Adipocyte (in vitro differentiated cells): ENCODE measurements around the gene KCNJ11.

Experiments
- DNase-seq: peaks from one replicate; pipeline ENCODE4 v3.0.0-alpha.2; 2015; ENCODE audit warnings: low read depth
- H3K27me3 ChIP-seq: replicated peaks from 2 replicates; pipeline ENCODE4 v1.7.0; 2013; ENCODE audit warnings: mild to moderate bottlenecking, low read length, moderate library complexity; ENCODE audit not compliant: control insufficient read depth, insufficient read depth
- H3K36me3 ChIP-seq: 2 replicates; pipeline ENCODE4 v1.7.0; 2013; ENCODE audit warnings: low read length, mild to moderate bottlenecking, moderate library complexity; ENCODE audit not compliant: control insufficient read depth, insufficient read depth, severe bottlenecking
- H3K4me1 ChIP-seq: 2 replicates; pipeline ENCODE4 v1.7.0; 2013; ENCODE audit warnings: mild to moderate bottlenecking, low read length, moderate library complexity; ENCODE audit not compliant: control insufficient read depth, insufficient read depth
- H3K4me3 ChIP-seq: 2 replicates; pipeline ENCODE4 v1.7.0; 2013; ENCODE audit warnings: mild to moderate bottlenecking, low read length, moderate library complexity
- H3K9ac ChIP-seq: 2 replicates; pipeline ENCODE4 v1.7.0; 2013; ENCODE audit warnings: mild to moderate bottlenecking, low read length, moderate library complexity
- H3K9me3 ChIP-seq: 2 replicates; pipeline ENCODE4 v1.7.0; 2013; ENCODE audit warnings: mild to moderate bottlenecking, low read length, moderate library complexity; ENCODE audit not compliant: control insufficient read depth

Gene KCNJ11

GRCh38 chr11:17351510-17352176 is 36.8 kb downstream of the KCNJ11 start, which contains the start of gene NCR3LG1:
NCR3LG1 (plus strand) TSS chr11:17351800; CDS start chr11:17351970, 170 bp downstream.
- peak within 1 kb of the TSS; percentile 91 for H3K4me3 ChIP-seq
- H3K9me3 ChIP-seq = no peaks in the 10 kb centered on the region
- peaks cover 16% of the 10 kb centered on the region for H3K4me1 ChIP-seq
- no peaks in the 10 kb centered on the region for H3K27me3 ChIP-seq
- H3K36me3 ChIP-seq = no peaks in the 10 kb centered on the region
- peak; percentile 92 for DNase-seq
- peak within 1 kb of the TSS; percentile 81 for H3K9ac ChIP-seq

GRCh38 chr11:17351172-17351509 is 37.3 kb downstream of the KCNJ11 start:
- H3K4me1 ChIP-seq = peaks cover 16% of the 10 kb centered on the region
- no peak for DNase-seq
- H3K4me3 ChIP-seq = peak overlapping the region; percentile 91
- H3K9ac ChIP-seq = peak overlapping the region; percentile 80
- H3K27me3 ChIP-seq = no peaks in the 10 kb centered on the region
- H3K36me3 ChIP-seq = no peaks in the 10 kb centered on the region
- H3K9me3 ChIP-seq = no peaks in the 10 kb centered on the region

- DNase-seq = peak; percentile 9
- Histone ChIP-seq H3K36me3 (no peaks in the 10 kb centered on the region), H3K9me3 (no peaks in the 10 kb centered on the region), H3K4me3 (no peak overlapping the region), H3K4me1 (peaks cover 16% of the 10 kb centered on the region), H3K9ac (no peak overlapping the region), H3K27me3 (no peaks in the 10 kb centered on the region)
These were observed 37.8 kb downstream of the KCNJ11 start for GRCh38 chr11:17350455-17351171.

DNA sequence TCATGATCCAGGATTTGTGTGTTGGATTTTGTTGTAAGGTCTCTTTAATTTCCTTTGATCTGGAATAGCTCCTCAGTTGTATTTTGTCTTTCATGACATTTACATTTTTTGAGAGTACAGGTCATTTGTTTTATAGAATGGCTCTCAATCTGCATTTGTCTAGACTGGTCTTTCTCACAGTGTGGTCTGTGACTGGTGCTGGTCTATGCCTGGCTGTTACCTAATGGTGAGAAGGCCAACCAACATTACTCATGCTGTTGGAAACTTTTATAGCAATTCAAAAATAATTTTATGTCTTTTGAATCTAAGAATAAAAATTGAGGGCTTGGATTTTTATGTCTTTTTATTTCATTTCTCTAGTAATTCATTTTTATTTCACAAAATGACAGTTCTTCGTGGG is 40.8 kb downstream of the KCNJ11 start:
- H3K27me3 ChIP-seq = no peaks in the 10 kb centered on the region
- DNase-seq = no peak
- peaks cover 11% of the 10 kb centered on the region for H3K4me1 ChIP-seq
- H3K36me3 ChIP-seq = no peaks in the 10 kb centered on the region
- no peak overlapping the region for H3K4me3 ChIP-seq
- H3K9me3 ChIP-seq = no peaks in the 10 kb centered on the region
- no peak overlapping the region for H3K9ac ChIP-seq

- DNase-seq = peak; percentile 91
- Histone ChIP-seq H3K9ac (peak overlapping the region; percentile 30), H3K4me3 (no peak overlapping the region), H3K4me1 (peaks cover 7% of the 10 kb centered on the region), H3K9me3 (no peaks in the 10 kb centered on the region), H3K27me3 (no peaks in the 10 kb centered on the region), H3K36me3 (no peaks in the 10 kb centered on the region)
These were observed 44.6 kb downstream of the KCNJ11 start for GRCh38 chr11:17343907-17344306.

DNA sequence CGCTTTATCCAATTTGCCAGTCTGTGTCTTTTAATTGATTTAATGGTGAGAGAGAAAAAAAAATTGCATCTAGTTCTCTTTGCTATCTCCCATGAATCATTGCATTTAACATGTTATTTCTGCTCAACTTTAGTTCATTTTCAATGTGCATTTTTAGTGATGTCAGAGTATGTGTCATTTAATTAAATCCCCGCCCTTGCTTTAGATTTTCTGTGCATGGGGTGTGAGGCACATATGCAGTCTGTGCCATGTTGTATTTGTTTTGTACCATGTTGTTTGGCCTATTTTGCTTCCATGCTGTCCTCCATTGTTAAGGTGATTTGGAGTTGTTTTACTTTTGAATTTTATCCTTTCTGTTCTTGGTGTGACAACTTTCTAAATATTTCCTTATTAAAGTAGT is 45.2 kb downstream of the KCNJ11 start:
- DNase-seq = no peak

More for the DNA sequence above, 45.2 kb downstream of the KCNJ11 start:
- Histone ChIP-seq H3K27me3 (no peaks in the 10 kb centered on the region), H3K9me3 (no peaks in the 10 kb centered on the region), H3K36me3 (no peaks in the 10 kb centered on the region), H3K4me3 (no peak overlapping the region), H3K9ac (peak overlapping the region; percentile 30), H3K4me1 (peaks cover 7% of the 10 kb centered on the region)
